Forelimb muscle (tissue), 1 donor: Measurements from ENCODE around the gene BSND. TPM values are rescaled to one million over a fixed set of nuclear protein-coding genes. Genes with fewer than 3 reads are reported as not detected.
"Not testable (repeated sequence)": the region's sequence is repeated elsewhere in the genome, so short reads cannot be mapped to it uniquely, and the experiment has no call there.

Experiments
- DNase-seq: peaks from one replicate; pipeline ENCODE4 v3.0.0-alpha.2; 2013; ENCODE audit warnings: low read depth
- polyA plus RNA-seq: library from polyadenylated mRNA; unstranded; fragments of 120-200 nt; gene quantifications from one replicate; pipeline ENCODE4 v1.2.1, GENCODE V29; 2013; ENCODE audit not compliant: insufficient read length

Gene BSND
- polyA plus RNA-seq, 1 donor, result 0.04 TPM

- no peak for DNase-seq
These were observed 17.2 kb downstream of the BSND start for GRCh38 chr1:55015731-55016620.

DNA sequence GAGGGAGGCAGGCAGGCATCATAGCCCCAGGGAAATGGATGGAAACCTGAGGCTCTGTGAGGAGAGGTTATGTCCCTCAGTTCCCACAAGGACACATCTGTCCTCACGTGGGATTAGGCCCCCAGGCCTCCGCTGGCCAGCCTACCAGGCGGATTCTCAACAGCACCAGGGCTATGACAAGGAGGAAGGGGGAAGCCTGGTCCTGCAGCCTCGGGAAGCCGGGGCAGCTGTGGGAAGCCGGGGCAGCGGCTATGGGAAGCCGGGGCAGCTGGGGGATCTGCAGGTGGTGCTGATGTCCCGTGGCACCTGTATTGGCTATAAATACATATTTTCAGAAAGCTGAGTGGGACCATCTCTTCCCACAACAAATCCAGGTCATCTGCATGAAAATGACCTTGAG, 19.7 kb downstream of the BSND start:
- no peak for DNase-seq

DNA sequence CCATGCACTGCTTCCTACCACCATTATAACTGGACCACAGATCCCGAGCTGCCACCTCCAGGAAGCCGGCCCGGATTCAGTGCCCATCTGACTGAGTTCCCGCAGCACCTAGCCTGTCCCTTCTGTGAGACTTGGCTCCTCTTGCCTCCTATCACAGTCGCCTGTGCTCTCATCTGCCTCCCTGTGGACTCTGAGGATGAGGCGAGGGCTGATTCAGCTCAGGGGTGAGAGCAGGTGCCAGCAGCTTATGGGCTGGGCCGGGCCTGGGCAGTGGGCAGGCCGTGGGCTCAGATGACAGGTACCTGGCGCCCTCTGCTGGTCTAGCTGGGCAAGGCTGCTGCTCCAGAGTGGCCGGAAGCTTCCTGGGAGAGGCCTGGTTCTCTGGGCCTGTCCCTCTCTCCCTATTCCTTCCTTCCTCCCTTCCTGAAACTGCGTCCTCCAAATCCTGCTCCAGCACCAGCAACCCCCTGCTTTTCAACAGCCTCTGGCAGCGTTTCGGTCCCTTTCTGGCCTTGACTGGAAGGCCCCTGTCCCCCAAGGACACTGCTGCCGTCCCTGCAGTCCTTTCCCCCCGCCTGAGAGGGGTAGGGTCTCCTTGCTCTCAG, 23.3 kb downstream of the BSND start:
- DNase-seq, result peak; percentile 11

GRCh38 chr1:55024163-55024562, 25.4 kb downstream of the BSND start:
- DNase-seq, result not testable (repeated sequence)

GRCh38 chr1:55026682-55027081, 27.9 kb downstream of the BSND start:
- DNase-seq, result not testable (repeated sequence)

DNA sequence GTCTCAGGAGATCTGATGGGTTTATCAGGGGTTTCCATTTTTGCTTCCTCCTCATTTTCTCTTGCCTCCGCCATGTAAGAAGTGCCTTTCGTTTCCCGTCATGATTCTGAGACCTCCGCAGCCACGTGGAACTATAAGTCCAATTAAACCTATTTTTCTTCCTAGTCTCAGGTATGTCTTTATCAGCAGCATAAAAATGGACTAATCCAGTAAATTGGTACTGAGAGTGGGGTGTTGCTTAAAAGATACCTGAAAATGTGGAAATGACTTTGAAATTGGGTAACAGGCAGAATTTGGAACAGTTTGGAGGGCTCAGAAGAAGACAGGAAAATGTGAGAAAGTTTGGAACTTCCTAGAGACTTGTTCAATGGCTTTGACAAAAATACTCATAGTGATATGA, 32.4 kb downstream of the BSND start:
- not testable (repeated sequence) for DNase-seq

- DNase-seq, result no peak
These were observed 34.5 kb downstream of the BSND start for GRCh38 chr1:55033265-55033614.

GRCh38 chr1:55034476-55035133, 35.9 kb downstream of the BSND start:
- no peak for DNase-seq

DNA sequence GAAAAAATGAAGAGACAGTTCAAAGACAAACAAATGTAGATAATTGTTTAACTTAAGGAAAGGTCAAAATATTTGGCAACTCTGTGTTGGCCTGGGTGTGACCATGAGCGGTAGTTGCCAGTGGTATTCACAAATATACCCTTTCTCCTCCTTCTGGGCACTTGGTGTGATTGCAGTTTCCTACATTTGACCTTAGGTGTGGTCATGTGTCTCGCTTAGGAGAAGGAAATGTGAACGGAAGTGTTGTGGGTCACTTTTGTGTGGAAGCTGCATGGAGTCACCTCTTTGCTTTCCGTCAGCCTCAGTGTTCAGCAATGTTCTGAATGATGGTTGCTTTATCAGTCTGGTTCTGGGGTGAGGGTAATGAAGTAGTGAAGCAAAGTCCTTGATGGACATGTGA, 37.2 kb downstream of the BSND start:
- DNase-seq, result no peak

DNA sequence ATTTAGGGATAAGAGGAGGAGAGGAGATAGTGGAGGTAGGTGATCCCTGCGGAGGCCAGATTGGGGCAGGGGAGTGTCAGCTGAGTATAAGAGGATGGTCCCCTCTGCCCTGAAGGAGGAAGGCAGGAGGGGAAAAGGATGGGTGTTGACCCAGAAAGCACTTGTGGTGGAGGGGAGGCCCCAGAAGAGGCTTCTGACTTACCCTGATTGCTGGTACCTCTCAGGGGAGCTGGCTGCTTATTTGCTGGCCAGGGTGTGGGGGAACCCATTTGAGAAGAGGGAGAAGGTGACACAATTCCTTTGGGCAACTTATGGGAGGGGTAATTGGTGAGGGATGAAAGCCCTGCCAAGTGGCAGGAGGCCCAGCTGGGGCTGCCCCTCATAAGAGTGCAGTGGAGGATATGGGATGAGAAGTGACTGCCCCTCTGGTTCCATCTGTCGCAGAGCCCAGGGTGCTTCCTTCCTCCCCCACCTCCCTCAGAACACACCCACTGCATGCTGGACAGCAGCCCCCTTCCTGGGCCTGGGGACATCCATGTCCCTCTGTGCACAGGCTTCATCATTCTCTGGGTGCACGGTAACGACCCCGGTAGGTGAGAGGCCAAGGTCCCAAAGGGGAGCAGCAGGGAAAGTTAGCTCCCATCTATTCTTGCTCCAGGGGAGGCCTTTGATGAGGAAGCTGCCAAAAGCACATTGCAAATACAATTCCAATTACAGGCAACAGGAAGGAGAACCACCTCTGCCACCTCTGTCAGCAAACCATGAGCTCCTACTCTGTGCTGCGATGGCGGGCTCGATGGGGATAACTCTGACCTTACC, 39.2 kb downstream of the BSND start:
- DNase-seq, result no peak

DNA sequence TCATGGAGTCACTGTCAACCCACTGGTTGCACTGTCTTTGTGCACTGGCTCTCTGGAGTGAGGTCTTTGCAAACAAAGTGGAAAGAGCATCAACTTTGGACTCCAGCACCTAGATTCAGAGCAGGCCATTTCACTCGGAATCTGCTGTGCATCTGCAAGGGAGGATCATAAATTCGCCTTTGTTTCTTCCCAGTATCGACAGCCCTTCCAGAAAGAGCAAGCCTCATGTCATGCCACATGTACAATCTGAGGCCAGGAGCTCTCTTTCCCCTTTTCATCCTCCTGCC, 39.8 kb downstream of the BSND start:
- DNase-seq, result no peak

DNA sequence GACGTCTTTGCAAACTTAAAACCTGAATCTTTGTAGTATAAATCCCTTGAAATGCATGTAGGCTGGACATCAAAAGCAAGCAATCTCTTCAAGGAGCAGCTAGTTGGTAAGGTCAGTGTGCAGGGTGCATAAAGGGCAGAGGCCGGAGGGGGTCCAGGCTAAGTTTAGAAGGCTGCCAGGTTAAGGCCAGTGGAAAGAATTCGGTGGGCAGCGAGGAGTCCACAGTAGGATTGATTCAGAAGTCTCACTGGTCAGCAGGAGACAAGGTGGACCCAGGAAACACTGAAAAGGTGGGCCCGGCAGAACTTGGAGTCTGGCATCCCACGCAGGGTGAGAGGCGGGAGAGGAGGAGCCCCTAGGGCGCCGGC, 40.2 kb downstream of the BSND start:
- DNase-seq, result no peak

GRCh38 chr1:55039342-55040082, 40.8 kb downstream of the BSND start, which contains the start of gene PCSK9:
PCSK9 (plus strand) TSS chr1:55039548; CDS start chr1:55039838, 290 bp downstream.
- no peak for DNase-seq

DNA sequence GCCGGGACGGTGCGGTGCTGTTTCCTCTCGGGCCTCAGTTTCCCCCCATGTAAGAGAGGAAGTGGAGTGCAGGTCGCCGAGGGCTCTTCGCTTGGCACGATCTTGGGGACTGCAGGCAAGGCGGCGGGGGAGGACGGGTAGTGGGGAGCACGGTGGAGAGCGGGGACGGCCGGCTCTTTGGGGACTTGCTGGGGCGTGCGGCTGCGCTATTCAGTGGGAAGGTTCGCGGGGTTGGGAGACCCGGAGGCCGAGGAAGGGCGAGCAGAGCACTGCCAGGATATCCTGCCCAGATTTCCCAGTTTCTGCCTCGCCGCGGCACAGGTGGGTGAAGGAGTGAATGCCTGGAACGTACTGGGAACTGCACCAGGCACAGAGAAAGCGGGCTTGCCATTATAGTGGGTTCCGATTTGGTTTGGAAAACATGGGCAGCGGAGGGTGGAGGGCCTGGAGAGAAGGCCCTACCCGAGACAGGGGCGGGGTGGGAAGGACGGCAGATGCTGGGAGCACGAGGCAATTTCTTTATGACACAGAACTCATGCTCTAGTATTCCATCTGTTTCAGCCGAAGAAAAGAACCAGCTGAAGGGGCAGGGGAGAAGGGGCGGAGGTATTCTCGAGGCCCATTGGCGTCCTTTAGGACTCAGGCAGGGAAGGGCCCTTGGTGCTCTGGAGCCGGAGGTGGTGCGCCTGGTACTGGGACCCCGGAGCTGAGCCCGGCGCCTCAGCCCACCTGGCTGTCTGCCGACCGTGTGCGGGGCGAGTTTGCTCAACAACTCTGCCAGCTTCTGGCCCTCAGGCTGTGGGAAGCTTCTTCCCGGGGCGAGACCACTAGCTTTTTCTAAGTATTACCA, 41.6 kb downstream of the BSND start:
- DNase-seq, result no peak

GRCh38 chr1:55040933-55041494, 42.3 kb downstream of the BSND start:
- no peak for DNase-seq

GRCh38 chr1:55041613-55042012, 42.9 kb downstream of the BSND start:
- DNase-seq, result no peak

DNA sequence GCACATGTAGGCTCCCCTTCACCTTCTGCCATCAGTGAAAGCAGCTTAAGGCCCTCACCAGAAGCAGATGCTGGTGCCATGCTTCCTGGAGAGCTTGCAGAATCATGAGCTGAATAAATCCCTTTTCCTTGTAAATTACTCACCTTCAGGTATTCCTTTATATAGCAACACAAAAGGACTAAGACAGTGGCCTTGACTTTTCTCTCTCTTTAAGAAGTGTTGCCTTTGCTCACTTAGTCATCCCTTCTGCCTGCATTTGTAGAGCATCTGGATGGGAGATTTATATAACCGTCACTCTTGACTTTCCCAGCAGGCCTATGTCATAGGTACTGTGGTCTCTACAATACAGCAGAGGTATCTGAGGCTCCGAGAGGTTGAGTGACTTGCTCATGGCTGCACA, 44.3 kb downstream of the BSND start:
- DNase-seq, result no peak

DNA sequence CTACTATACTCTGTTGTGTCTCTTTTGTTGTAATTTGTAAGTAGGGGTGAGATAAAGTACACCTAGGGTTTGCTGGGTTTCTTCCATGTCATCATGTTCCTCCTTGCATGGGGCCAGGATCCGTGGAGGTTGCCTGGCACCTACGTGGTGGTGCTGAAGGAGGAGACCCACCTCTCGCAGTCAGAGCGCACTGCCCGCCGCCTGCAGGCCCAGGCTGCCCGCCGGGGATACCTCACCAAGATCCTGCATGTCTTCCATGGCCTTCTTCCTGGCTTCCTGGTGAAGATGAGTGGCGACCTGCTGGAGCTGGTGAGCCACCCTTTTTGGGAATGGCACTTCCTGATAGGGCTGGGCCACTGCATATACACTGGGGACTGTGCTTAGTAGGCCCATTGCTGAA, 45.0 kb downstream of the BSND start:
- no peak for DNase-seq

DNA sequence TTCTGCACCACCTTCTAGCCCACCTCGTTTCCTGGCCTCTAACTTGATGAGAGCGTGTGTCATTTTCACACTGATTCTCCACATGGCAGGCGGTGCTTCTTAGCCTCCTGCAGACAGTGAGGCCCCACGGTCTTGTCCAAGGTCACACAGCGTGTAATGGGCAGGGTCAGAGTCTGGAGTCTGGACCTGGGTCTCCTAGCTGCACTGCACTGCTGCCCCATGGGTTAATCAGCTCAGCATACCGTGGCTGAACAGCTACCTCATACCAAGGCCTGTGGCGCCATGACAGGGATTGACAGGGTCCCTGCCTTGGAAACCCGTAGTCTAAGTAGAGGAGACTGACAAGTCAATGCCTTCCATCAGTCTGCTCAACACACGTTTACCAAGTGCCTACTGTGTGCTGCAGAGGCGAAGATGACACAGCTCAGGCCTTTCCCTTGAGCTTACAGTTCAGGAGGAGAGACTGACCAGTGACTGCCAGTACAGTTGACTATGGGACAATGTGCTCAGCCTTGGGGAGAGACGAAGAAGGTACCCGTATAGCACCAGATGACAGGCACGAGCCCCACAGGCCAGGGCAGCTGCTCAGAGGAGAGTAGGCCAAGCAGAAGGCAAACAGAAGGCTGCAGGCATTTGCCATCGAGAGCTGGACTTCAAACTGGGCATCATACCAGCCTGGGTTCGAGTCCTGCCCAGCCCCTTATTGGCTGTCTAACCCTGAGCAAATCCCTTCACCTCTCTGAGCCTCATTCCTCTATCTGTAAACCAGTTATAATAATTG, 46.1 kb downstream of the BSND start:
- DNase-seq, result no peak
